SIG-M5 treated with dmso at 0.1 percent for 504 hours (cell line): ENCODE results near the gene GNG14.
"Not testable (repeated sequence)": the region's sequence is repeated elsewhere in the genome, so short reads cannot be mapped to it uniquely, and the experiment has no call there.

Source experiments
- DNase-seq: peaks from one replicate; lab custom pipeline; 2025; ENCODE audit not compliant: unreplicated experiment; lab: John Stamatoyannopoulos, UW

The GNG14 gene

GRCh38 chr19:12666265-12667048 lies 21.3 kb upstream of the GNG14 start, which contains the start of the genes MAN2B1 and WDR83:
MAN2B1 (minus strand) TSS chr19:12666742; CDS start chr19:12666701, 41 bp downstream.
WDR83 (plus strand) TSS chr19:12666807; CDS start chr19:12669791, 2,984 bp downstream.
- peak; percentile 67 for DNase-seq

- no peak for DNase-seq
These were observed 20.0 kb upstream of the GNG14 start for GRCh38 chr19:12667731-12668302.

- DNase-seq = no peak
These were observed 19.5 kb upstream of the GNG14 start for GRCh38 chr19:12668346-12668745.

GRCh38 chr19:12668932-12669269 lies 18.9 kb upstream of the GNG14 start:
- peak; percentile 10 for DNase-seq

DNA sequence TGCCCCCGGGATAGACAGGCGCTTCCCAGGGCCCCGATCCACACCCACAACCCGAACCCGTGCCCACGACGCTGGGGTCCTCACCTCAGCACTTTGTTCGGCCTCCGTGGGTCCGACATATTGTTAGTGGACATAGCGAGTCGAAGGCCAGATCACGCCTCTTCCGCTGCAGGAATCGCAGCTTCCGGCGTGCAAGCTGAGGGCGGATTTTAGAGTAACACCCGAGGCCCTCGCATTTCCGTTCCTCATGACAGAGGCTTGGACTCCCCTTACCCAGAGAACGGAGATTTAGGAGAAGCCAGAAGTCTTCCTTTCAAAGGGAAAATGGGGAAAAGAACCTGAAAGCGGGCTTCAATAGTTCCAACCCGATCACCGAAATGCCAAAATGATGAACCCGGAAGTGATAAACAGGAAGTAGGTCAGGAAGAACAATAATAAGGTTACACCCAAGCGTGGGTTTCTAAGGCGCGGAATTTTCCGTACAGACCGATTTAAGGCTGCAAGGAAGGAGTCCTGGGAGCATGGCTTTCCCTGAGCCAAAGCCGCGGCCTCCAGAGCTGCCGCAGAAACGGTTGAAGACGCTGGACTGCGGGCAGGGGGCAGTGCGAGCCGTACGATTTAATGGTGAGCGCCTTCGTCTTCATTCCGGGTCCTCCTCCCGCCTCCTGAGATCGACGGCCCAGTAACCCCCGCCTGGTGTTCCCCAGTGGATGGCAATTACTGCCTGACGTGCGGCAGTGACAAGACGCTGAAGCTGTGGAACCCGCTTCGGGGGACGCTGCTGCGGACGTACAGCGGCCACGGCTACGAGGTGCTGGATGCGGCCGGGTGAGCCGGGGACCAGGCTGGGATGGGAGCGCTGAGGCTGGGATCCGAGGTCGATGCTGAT lies 18.3 kb upstream of the GNG14 start:
- DNase-seq = peak; percentile 78

DNA sequence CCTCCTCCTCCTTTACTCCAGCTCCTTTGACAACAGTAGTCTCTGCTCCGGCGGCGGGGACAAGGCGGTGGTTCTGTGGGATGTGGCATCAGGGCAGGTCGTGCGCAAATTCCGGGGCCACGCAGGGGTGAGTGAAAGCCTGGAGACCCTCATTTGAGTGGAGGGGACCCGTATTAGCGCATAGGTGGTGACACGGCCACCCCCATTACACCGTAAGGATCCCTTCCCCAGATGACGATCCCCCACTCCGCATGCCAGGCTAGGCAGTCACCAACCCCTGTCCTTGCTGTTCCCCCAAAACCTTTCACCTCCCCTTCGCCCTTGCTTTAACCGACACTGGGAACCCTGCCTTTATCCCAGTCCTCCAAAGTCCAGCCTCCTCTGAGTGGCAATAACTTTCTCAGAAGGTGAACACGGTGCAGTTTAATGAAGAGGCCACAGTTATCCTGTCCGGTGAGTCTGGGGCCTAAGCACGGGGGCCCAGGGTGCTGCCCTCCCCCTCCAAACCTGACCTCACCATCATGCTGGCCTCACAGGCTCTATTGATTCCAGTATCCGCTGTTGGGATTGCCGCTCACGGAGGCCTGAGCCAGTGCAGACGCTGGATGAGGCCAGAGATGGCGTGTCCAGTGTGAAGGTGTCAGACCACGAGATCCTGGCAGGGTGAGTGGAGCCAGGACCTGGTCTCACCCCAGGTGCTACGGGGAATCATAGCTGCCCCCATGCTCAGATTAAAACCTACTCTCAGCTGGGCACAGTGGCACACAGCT lies 17.5 kb upstream of the GNG14 start:
- DNase-seq = no peak

DNA sequence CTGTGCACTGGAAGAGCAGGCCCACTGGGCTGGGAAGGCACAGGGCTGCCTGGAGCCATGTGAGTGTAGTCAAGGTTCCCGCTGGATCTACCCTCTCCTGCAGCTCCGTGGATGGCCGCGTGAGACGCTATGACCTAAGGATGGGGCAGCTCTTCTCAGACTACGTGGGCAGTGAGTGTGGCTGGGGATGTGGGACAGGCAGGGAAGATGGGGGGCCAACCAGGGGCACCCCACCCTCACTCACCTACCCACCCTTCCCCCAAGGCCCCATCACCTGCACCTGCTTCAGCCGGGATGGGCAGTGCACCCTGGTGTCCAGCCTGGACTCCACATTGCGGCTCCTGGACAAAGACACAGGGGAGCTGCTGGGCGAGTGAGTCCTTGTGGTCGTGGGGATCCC lies 15.1 kb upstream of the GNG14 start:
- no peak for DNase-seq

GRCh38 chr19:12675399-12675798 lies 12.4 kb upstream of the GNG14 start:
- no peak for DNase-seq

GRCh38 chr19:12675940-12676339 lies 11.9 kb upstream of the GNG14 start:
- DNase-seq = no peak

DNA sequence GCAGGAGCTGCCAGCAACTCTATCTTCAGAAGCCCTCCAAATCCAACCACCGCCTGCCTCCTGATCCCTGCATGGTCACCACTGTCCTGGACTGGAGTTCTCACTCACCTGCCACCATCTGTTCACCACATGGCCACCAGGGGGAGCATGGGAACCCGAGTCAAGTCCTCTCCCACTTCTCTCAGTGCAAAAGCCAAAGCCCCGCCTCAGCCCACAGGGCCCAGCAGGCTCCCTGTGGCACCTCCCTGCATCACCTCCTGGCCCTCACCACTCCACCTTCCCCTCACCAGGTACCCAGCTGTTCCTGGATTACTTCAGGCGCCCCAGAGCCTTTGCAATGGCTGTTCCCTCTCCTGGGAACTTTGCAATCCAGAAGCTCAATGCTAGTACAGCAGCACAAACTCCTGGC lies 11.4 kb upstream of the GNG14 start:
- DNase-seq = peak; percentile 57

DNA sequence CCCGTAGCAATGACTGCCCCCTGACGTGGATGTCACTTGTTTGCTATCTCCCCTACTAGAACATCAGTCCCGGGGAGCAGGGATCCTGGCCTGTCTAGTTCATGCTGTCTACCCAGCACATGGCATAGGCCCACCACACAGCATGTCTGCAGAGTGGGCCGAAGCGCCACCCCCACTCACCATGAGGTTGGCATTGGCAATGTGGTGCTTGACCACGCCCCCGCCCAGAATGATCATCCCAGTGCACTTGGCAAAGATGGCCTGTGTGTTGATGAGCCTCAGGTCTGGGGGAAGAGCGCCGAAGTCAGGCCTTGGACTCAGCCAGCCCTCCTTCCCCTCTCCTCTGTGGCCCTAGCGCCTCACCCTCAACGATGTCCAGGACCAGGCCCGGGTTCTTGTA lies 10.9 kb upstream of the GNG14 start:
- no peak for DNase-seq

DNA sequence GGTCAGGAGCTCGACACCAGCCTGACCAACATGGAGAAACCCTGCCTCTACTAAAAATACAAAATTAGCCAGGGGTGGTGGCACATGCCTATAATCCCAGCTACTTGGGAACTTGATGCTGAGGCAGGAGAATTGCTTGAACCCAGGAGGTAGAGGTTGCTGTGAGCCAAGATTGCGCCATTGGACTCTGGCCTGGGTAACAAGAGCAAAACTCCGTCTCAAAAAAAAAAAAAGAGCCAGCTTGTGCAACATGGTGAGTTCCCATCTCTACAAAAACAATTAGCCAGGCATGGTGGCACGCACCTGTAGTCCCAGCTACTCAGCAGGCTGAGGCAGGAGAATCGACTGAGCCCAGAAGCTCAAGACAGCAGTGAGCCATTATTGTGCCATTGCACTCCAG lies 9.8 kb upstream of the GNG14 start:
- not testable (repeated sequence) for DNase-seq

DNA sequence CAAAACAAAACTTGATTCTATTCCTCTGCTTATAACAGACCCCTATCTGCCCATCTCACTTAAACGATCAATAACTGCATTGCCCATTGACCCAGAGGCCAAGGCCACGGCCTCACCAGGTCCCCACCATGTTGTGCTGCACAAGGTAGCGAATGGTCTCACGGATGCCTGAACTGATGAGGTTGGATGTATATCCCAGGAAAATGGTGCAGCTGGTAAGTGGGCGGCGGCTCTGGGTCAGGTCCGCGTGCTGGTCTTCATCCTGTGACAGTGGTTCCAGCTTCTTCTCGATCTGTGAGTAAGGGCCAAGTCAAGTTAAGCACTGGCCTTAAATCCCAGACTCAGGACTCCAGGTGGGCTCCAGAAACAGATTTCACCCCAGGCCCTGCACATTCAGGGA lies 7.8 kb upstream of the GNG14 start:
- DNase-seq = no peak

- peak; percentile 96 for DNase-seq
These were observed 6.5 kb upstream of the GNG14 start, which contains the start of gene DHPS for GRCh38 chr19:12681074-12681987. DHPS (minus strand) TSS chr19:12681880; CDS start chr19:12681766, 114 bp downstream.

DNA sequence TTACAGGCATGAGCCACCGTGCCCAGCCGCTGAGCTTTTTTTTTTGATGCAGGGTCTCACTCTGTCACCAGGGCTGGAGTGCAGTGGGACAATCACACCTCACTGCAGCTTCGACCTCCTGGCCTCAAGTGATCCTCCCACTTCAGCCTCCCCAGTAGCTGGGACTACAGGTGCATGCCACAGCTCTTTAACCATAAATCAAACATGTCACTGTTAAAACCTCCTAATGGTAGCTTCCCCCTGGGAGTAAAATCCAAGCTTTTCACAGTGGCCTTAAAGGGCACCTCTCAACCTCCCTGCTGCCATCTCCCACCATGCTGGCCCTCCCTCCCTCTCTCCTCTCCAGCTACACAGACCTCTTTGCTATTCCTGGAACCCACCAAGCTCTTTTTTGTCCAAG lies 2.0 kb upstream of the GNG14 start:
- no peak for DNase-seq

DNA sequence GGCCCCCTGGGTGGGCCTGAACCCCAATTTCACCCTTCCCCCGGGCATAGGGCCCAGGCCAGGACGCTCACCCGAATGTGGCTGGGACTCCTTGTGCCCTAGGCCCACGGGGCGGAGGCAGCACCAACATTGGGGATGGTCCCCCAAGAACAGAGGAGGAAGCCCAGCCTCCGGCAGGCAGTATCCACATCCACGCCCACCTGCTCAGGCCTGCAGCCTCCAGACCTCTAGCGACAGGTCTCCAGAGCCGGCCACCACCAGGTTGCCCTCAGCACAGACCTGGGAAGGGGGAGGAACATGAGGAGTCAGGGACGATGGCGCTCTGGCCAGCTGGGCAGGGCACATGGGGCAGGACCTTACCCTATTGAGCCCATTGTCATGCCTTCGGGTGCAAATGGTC lies 1.2 kb downstream of the GNG14 start:
- no peak for DNase-seq

DNA sequence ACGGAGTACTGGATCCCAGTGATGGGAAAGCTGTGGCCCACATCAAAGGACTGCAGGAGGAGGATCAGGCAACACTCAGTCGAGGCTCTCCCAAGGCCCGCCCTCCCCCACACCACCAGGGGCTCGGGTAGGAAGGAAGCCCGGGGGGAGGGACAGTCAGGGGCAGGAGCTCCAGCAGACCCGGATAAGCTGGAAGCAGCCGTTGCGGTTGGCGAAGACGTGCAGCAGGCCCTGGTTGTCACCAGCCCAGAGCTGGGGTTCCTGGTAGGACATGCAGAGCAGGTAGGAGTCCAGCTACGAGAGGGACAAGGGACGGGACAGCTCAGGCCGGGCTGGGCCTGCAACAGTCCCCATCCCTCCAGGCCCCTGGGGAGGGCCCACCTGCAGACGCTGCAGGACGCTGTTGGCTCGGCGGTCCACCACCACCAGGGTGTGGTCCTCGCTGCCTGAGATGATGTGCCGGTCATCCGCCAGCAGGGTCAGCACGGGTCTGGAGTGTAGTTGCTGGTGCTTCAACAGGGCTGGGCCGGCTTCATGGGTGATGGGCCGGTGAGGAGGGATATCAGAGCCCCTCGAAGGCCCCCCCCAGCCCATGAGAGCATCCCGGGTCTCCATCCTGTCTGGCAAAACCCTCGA lies 1.9 kb downstream of the GNG14 start:
- DNase-seq = no peak

GRCh38 chr19:12692960-12693359 lies 5.2 kb downstream of the GNG14 start:
- no peak for DNase-seq

DNA sequence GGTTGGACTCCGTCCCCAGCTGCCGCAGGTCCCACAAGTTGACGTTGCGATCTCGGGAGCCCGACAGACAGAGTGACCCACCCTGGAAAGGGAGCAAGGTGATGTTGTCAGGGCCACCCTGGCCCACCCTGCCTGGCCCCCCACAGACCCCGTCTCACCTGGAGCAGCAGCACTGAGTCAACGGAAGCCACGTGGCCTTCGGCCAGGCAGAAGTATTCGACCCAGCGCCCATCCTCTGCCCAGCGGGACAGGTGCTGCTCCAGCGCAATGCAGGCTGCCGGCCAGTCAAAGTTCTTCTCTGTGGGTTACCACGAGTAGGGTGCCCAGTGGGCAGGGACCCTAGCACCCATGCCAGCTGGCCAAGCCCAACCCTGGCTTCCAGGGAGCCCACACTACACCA lies 6.8 kb downstream of the GNG14 start:
- no peak for DNase-seq
